Measurements from ENCODE around the gene CAMK2N2. TPM values are rescaled to one million over a fixed set of nuclear protein-coding genes. Genes with fewer than 3 reads are reported as not detected.

CAMK2N2 gene
- total RNA-seq, 1 experiment from 2014 or later, result 1.6 TPM

DNA sequence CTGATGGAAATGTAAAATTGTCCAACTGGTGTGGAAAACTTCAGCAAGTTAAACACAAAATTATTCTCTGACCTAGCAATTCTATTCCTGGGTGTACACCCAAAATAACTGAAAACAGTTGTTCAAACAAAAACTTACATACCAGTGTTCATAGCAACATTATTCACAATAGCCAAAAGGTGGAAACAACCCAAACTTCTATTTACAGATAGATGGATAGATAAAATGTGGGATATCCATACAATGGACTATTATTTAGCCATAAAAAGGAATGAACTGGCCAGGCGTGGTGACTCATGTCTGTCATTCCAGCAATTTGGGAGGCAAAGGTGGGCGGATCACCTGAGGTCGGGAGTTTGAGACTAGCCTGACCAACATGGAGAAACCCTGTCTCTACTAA, 38.8 kb downstream of the CAMK2N2 start:
- no peak for DNase-seq (ENCODE audit: low spot score)

DNA sequence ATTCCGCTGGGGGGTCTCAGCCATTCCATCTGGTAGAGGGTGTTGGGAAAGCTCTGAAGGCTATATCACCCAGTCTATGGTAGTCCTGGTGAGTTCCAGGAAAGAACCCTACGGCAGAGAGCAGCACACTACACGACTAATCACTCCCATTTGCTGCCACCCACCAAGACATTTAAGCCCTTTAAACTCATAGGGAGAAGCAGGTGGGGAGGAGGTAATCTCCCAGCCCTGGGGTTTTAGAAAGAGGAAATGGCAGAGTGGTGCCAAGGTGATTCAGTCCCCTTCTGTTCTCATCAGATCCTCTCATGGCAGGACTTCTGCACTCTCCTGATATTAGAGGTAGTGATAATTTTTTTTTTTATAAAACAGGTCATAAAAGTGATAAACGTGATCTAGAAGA, 42.5 kb downstream of the CAMK2N2 start:
- no peak for DNase-seq (ENCODE audit: low spot score)

DNA sequence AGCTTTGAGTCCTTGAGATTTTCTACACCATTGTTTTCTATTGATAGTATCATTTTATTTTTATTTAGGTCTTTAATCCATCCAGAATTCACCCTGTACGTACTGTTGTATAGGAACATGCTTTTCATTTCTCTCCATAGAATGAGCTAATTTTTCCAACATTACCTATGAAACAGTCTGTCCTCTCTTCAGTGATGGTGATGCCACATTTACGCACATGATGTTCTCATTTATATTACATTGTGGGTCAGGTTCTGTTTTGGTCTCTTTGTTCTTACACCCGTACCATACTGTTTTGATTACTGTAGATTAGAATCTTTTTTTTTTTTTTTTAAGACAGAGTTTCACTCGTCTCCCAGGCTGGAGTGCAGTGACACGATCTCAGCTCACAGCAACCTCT, 49.6 kb downstream of the CAMK2N2 start:
- no peak for DNase-seq (ENCODE audit: low spot score)

DNA sequence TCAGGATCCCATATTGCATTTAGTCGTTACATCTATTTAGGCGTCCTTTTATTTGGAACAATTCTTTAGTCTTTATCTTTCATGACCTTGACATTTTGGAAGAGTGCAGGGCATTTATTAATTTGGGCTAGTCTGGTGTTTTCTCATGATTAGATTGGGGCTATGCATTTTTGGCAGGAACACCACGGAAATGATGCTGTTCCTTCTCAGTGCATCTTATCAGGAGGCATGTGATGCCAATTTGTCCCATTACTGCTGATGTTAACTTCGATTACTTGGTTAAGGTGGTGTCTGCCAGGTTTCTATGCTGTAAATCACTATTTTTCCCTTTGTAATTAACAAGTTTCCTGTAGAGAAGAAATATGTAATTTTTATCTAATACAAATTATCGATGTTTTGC, 50.1 kb downstream of the CAMK2N2 start:
- no peak for DNase-seq (ENCODE audit: low spot score)

Other genes starting within 250 kb of the CAMK2N2 start
- 12.8 and 16.6 TPM in 2 replicates for gene ABCC5, start 243.7 kb downstream of the CAMK2N2 start, total RNA-seq (2014; rRNA removed; shearing (Covaris generic))
- not detected in 2 replicates for gene HTR3D, start 229.8 kb downstream of the CAMK2N2 start, total RNA-seq (2014; rRNA removed; shearing (Covaris generic))
- not detected in 2 replicates for gene HTR3C, start 208.5 kb downstream of the CAMK2N2 start, total RNA-seq (2014; rRNA removed; shearing (Covaris generic))
- gene HTR3E, start 164.5 kb downstream of the CAMK2N2 start, total RNA-seq (2014; rRNA removed; shearing (Covaris generic)), result not detected in 2 replicates
- 37.4 and 42.6 TPM in 2 replicates for gene EIF2B5, start 126.2 kb downstream of the CAMK2N2 start, total RNA-seq (2014; rRNA removed; shearing (Covaris generic))
- gene DVL3, start 106.2 kb downstream of the CAMK2N2 start, total RNA-seq (2014; rRNA removed; shearing (Covaris generic)), result 36.2 and 38.3 TPM in 2 replicates
- gene AP2M1, start 86.7 kb downstream of the CAMK2N2 start, total RNA-seq (2014; rRNA removed; shearing (Covaris generic)), result 717 and 879 TPM in 2 replicates
- 32.3 and 46.9 TPM in 2 replicates for gene ABCF3, start 75.4 kb downstream of the CAMK2N2 start, total RNA-seq (2014; rRNA removed; shearing (Covaris generic))
- 0.36 and 0.72 TPM in 2 replicates for gene VWA5B2, start 32.0 kb downstream of the CAMK2N2 start, total RNA-seq (2014; rRNA removed; shearing (Covaris generic))
- gene ALG3, start 12.6 kb downstream of the CAMK2N2 start, total RNA-seq (2014; rRNA removed; shearing (Covaris generic)), result 57.5 and 68.3 TPM in 2 replicates
- gene EEF1AKMT4, start 11.9 kb downstream of the CAMK2N2 start, total RNA-seq (2014; rRNA removed; shearing (Covaris generic)), result 7.8 and 8.2 TPM in 2 replicates
- gene ECE2, start 14.5 kb upstream of the CAMK2N2 start, total RNA-seq (2014; rRNA removed; shearing (Covaris generic)), result not detected in 2 replicates
- gene PSMD2, start 37.7 kb upstream of the CAMK2N2 start, total RNA-seq (2014; rRNA removed; shearing (Covaris generic)), result 633 and 926 TPM in 2 replicates
- 422 and 446 TPM in 2 replicates for gene EIF4G1, start 53.1 kb upstream of the CAMK2N2 start, total RNA-seq (2014; rRNA removed; shearing (Covaris generic))
- 0.62 and 0.65 TPM in 2 replicates for gene FAM131A, start 76.0 kb upstream of the CAMK2N2 start, total RNA-seq (2014; rRNA removed; shearing (Covaris generic))
- 3.0 and 8.8 TPM in 2 replicates for gene CLCN2, start 100.1 kb upstream of the CAMK2N2 start, total RNA-seq (2014; rRNA removed; shearing (Covaris generic))
- gene POLR2H, start 100.2 kb upstream of the CAMK2N2 start, total RNA-seq (2014; rRNA removed; shearing (Covaris generic)), result 182 and 190 TPM in 2 replicates
- gene THPO, start 116.7 kb upstream of the CAMK2N2 start, total RNA-seq (2014; rRNA removed; shearing (Covaris generic)), result 0.14 and 0.43 TPM in 2 replicates
- 0.33 and 5.6 TPM in 2 replicates for gene CHRD, start 118.5 kb upstream of the CAMK2N2 start, total RNA-seq (2014; rRNA removed; shearing (Covaris generic))